Inferior parietal cortex (tissue), 1 donor: ENCODE data around the gene FYB2.

ENCODE experiments used
- DNase-seq: peaks from one replicate; pipeline ENCODE4 v3.0.0-alpha.2; 2016; ENCODE audit errors: extremely low spot score

The FYB2 gene

DNA sequence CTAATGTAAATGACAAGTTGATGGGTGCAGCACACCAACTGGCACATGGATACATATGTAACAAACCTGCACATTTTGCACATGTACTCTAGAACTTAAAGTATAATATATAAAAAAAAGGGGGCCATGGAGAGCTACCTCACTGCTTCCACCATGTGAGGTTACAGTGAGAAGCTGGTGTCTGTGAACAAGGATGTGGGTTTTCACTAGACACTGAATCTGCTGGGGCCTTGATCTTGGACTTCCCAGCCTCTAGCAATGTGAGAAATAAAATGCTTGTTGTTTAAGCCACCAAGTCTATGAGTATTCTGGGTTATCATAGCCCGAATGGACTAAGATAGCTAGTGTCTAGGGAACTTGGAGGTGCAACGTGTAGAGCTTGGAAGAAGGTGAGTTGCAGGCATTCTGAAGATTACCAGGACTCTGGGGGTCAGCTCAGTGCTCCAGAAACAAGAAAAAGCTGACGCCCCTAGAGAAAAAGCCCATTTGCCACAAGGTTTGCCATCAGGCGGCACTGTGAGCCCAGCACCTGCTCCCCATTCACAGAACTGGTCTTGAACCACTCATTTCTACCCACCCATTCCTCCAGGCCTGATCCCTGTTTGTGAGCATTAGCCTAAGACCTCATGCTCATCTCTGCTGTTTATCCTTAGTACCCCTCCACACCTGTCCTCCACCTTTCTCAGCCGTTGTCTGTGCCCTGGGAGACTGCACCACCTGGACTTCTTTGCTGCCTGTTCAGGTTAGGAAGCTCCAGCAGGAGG, 15.1 kb upstream of the FYB2 start:
- no peak for DNase-seq

DNA sequence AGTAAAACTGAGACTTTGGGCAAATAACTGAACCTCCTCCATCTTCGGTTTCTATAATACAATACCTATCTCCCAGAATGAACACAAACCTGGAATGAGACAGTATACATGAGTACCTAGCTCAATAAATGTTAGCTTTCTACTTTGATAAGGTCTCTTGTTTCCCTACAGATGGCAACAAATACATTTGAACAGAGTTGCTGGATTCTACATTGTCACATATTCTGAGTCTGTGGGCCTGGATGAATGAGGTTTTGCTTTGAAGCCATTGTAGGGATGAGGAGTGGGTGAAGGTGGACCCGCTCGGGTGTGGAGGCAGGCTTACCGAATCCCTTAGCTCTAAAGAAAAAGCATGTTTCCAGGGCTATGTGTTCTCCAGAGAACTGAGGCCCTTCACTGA, 13.9 kb upstream of the FYB2 start:
- no peak for DNase-seq

DNA sequence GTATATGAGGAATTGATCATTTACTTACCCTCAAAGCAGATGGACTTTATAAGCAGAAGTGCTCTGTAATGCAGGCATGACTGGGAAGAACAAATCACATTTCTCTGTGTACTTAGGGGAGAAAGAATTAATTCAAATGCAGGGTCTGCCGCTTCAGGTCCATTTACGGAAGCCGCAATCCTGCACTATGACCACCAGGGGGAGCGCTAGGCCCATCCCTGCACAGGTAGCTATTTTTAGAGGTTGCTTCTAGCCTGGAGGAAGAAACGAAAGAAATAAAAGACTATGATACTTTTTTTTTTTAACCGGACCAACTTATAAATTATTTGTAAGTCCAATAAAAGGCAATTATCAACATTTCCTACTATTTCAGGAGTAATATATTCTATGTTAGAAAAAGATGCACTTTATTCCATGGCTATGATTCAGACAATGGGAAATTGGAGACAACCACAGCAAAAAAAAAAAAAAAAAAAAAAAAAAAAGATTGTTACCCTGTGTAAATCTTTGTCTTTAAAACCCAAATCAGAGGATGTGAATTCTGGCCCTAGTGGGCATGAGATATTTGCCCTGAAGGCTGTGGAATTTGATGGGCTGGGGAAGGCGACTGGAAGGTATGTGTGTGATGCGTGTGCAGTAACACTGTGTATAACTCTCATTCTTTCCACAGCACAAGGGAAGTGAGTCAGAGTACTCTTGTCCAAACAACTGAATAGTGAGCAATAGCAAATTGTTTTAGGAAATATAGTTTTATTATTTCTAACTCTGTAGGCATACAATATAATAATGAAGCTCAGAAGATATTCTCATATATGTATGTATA, 12.9 kb upstream of the FYB2 start:
- peak; percentile 92 for DNase-seq

DNA sequence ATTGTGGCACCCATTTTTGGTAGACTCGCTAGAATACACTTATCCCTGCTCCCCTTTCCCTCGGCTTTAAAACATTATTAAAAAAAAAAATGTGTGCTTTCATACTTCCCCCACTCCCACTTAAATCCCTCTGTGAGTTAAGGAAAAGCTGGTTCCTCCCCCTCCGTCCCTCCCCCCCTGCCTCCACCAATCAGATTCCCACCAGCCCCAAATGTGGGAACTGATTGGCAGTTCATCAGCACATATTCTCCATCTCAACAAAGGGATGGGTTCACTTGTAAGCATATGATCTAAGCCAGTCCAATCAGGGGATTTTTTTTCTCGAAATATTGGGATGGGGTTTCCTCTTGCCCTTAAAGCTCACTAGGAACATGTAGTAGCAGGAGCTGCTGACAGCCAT, 10.8 kb upstream of the FYB2 start:
- no peak for DNase-seq

DNA sequence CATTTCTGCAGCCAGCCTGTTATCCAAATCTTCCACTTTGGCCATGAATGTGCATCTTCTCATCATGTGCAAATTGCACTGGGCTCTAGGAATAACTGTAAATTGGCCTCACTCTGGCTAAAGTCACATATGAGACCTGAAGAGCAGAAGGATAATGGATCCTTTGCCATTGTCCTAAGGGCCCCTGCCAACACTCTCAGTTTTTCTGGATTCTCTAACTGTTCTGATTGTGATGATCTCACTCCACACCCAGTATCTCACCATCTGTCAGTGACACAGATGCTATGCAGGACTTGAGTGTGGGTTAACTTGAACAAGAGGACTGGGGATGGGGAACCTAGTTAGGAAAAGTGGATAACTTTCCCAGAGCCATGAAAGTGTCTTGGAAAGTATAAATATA, 8.5 kb upstream of the FYB2 start:
- peak; percentile 22 for DNase-seq

DNA sequence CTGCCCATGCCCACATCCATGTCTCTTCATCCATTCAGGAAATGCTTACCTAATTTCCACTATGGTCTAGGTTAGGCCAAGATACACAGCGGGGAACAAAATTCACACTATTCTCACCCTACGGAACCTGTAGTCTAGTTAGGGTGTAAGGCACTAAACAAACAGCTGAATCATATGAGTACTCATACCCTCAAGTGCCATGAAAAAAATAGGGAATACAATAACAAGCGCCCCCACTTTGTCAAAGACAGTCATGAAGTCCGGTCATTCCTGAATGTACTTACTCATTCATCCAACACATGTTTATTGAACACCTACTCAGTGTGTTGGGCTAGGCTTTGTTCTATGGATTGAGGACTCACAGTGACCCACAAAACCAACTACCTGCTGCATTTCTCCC, 6.2 kb upstream of the FYB2 start:
- DNase-seq = no peak

DNA sequence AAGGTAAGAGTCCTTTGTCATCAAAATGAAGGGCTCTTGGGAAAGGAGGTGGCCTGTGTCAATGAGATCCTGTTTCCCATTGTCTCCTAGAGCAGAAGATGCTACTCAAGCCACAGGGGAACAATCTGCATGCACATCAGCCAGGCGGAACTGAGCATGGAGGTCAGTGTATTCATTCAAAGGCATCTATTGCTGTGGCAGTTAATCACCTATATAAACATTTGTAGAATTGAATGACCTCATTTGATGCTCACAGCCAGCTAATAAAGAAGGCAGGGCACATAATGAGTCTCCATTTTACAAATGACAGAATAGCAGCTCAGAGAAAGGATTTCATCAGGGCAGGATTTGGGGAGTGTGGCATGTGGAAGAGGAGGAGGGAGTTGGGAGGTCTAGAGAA, 5.7 kb upstream of the FYB2 start:
- DNase-seq = no peak

DNA sequence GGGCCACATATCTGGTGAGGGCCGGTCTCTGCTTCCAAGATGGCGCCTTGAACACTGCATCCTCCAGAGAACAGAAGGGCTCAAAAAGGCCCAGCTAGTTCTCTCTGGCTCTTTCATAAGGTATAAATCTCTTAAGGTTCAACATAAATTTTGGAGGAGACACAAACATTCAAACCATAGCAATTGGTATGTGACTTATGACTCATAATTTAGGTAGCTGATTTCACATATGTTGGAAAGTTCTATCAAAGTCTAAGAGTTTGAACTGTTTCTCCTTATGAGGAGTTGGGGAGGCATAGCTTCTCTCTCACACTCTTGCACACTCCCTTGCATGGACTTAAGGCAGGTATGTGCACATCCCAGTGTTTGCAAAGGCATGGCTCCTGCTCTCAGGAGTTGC, 5.1 kb upstream of the FYB2 start:
- no peak for DNase-seq

DNA sequence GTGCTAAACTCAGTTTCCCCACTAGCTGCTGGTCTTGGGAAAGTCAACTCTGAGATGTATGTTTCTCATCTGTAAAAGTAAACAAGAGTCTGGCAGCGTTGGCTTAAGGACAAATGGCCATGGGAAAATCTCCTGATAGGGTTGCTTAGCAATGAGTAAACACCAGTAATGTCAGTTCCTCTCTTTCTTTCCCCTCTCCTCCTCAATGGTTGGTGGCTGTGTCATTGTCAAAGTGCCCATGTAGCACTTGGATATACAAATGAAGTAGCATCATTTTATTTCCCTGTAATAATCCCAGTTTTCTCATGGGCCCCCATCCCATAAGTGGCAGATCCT, 2.2 kb upstream of the FYB2 start:
- DNase-seq = no peak

DNA sequence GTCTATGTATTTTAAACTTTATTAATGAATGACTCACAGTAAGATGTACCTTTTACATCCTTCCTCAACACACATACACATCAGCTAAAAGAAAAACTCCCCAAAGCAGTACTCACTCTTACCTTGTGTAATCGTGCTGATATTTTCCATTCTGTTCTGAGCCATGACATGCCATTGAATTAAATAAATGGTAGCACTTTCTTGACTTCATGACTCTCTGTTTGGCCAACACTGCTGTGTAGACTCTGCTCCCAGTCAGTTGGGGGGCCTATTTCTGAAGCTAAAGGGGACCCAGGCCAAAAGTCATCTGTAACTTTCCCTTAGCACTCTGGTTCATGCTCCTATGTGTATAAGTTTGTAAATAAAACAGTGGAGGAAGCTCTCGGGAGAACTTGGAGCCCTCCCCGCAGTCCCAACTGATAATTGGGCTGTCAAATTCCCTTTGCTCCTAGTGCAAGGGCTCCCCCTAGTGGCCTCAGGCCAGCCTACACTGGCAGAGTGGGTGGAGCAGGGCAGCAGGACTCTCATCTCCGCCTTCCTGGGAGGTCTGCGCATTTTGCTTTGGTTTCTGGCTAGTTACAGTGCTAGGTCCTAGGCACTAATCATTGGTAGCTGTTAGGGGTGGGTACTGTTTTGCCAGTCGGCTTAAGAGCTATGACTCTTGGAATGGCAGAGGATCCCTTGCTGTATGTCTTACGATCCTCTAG, 1.7 kb upstream of the FYB2 start:
- DNase-seq = peak; percentile 78

DNA sequence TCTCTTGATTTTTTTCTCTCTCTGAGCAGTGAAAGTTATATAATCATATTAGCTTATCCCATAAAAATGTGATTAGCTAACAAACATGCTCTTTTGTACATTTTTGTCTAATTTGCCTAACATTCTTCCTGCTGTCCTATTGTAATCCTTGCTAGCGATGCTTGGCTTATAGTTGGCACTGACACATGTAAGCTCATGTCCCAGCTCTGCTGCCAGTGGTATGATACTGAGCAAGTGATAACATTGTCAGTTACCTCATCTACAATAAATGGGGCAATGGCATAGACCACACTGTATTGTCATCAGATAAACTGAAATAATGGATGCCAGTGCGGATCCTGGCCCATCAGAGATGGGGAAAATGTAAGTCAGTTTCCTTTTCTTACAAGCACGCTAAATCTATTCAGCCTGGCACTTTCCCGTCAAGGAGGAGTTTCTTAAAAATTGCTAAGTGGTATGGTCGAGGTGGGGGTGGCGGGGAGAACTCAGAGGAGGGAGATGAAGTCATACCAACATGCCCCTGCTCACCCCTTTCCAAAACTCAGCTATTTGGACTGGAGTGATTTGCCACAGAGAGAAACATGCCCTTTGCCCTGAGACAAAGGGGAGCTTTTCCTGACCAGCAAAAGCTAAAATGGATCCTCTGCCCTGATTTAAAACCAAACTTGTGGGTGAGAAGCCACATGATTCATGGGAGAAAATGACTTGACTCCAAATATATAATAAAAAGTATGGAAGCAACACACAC, 1.3 kb downstream of the FYB2 start:
- DNase-seq = no peak

DNA sequence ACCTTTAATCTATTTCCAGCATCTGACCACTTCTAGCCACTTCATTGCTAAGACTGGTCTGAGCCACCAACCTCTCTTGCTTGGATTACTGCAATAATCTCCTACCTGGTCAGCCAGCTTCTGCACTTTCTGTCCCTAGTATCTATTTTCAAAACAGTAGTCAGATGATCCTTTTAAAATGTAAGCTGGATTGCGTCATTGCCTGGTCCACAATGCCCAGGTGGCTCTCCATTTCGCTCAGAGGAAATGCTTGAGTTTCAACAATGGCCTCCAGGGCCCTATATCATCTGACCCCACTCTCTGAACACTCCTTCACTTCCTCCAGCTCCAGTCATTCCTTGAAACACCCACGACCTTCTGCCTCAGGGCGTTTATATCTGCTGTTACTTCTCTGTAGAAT, 2.3 kb downstream of the FYB2 start:
- DNase-seq = no peak

DNA sequence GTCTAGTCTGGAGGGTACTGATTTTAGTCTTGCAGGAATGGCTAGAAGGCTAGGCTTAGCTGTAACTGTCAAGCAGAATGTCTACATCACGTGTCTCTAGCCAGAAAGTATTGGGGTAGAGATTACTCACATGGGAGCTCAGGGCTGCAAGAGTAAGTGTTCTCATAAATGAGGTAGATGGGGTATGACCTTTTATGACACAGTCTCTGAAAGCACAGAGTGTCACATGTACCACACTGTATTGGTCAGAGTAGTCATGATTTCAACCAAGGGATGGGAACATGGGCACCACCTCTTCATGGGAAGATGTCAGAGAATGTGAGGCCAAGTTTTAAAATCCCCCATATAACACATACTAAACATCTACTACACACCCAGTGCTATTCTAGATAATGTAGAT, 2.9 kb downstream of the FYB2 start:
- DNase-seq = no peak

DNA sequence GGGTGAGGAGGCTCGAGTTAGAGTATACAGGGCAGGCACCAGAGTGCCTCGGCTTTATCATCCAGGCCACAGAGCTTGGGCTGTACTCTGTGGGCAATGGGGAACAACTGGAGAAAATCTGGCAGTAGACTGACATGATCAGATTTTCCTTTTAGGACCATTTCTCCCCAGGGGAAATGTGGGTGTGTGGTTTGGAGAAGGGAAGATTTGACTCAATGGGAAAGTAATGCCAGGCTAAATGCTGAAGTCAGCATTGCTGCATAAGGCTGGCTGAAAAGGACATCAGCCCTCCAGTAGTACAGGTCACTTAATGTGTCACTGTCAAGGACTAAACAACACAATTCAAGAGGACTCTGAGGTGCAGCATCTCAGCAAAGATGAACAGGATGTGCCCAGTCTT, 5.0 kb downstream of the FYB2 start:
- no peak for DNase-seq

DNA sequence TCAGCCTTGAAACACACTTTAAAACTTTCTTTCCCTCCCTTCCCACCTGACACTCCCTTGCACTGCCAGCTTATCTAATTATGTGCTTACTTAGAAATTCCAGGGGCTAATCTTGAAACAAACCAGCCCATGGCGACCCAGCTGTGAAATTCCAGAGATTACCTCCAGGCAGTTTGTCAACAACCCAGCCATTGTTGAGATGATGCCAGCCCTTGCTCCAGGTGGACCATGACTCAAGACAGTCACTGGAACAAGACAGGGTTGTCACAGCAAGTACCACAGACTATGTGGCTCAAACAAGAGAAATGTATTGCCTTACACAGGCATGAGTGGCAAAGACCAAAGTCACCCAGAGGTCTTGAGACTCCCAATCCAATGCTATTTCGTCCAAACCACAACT, 7.9 kb downstream of the FYB2 start:
- no peak for DNase-seq

DNA sequence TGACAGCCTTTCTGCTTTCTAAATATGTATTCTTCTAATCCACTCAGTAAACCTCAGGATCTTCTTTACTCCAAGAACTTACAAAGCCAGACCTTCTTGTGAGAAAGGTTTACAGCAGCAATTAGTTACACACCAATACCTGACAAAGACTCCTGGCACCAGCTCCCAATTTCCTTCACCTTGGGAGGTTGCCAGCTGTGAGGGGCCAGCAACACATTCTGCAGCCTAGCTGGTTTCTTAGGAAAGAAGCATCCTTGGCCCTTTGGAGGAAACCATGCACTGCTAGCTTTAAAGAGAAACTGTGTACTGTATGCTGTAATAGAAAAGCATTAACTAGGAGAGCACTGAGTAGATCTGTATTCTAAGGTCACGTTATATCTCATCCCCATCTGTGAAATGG, 10.8 kb downstream of the FYB2 start:
- peak; percentile 21 for DNase-seq

DNA sequence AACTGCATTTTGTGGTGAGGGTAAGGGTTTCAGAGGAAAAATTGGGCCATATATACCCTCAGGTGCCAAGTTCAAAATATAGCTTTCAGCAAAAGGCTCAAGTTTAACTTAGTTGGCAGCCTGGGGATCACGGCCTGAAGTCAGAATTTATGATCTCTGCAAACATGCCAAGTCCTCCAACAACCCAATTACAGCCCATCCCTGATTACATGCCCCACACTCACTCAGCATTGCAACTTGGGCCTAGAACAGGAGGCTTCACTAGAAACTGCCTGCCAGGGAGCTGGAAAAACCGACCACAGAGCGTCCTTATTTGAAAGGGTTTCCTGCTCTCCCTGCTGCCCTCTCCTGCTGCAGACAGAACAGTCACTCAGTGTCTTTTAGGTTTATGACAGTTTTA, 12.4 kb downstream of the FYB2 start:
- no peak for DNase-seq

DNA sequence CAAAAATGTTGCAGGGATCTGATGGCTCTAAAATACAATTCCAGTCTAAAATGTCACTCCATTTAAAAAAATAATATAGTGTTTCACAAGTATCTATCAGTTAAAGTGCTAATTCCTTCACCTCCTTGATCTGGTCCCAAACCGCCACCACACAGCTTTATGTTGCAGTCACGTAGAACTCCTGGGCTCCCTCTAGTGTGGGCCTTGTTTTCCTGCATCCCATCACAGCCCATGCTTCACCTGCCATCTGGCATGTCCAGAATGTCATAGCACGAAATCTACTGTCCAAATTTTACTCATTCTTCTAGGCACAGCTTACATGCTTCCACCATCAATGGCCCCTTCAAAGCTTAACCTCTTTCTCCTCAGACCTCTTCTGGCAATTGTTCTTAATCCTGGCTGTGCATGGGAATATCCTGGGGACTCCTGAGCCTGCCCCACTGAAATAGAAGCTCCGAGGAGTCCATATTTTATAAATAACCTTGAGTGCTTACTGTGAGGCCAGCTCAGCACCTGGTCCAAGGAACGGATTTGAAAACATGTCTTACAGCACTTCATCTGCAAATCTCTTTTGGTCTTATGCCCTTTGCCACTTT, 15.5 kb downstream of the FYB2 start:
- no peak for DNase-seq

DNA sequence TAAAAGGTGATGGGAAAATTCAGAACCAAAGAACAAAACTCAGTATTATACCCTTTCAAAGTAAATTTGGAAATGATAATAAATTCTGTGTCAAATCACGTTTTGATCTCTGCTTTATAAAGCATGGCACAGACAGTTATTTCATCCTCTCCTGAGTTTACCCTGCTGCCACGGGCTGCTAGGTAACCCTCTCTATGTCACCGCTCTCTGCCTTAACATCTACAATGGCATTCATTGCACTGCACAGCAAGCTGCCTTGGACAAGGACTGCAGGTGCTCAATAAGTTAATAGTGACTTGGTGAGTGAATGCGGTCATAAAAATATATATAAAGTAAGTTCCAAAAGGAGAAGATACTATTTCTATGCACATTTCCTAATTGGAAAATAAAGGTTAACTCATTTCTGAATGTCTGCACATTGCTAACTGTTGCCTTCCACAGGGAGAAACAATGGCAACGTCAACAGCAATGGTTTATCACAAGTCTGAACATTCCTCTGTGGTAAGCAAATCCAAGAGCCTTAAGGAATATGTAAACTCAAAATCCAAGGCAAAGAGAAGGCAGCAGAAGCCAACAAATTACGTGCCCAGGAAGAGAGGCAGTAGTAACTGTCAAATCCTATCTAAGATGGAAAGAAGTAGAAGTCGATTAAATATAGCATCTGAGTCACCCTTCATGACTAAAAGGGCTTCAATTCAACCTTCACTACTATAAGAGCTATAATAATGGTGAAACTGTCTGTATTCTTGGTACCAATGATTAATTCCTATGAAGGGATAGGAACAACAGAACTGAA, 19.4 kb downstream of the FYB2 start:
- DNase-seq = no peak

DNA sequence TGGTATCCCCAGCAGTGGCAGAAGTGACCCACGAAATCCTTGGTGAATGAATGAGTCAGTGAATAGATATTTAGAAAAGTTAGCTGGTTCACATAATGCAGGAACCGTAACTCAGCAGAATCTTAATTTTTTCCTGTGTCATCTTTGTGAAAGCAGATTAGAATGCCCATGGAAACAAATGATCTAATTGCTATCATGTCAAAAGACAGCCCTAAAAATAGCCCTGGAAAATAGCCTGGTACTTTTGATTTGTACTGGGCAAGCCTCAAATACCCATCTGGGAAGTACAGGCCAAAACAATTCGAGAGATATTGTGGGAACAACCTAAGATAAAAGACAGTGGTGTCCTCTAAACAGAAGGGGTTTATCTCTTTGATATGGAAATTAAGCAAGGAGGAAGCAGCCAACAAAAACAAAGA, 21.1 kb downstream of the FYB2 start:
- peak; percentile 28 for DNase-seq
